Measurements from ENCODE around the gene NR6A1. TPM values are rescaled to one million over a fixed set of nuclear protein-coding genes. Genes with fewer than 3 reads are reported as not detected.

NR6A1 gene
- total RNA-seq, 1 donor, result 0.36 TPM

GRCh38 chr9:124559871-124560270, 211.2 kb downstream of the NR6A1 start:
- H3K9me3 ChIP-seq (ENCODE audit: low read depth, low read length), result no peaks in the 10 kb centered on the region
- no peaks in the 10 kb centered on the region for H3K36me3 ChIP-seq (ENCODE audit: insufficient read depth, low read length)
- no peak overlapping the region for H3K4me3 ChIP-seq (ENCODE audit: insufficient read depth, low read length)
- no peak for TF ChIP-seq CTCF (IDR thresholded peaks at IDR 0.05; ENCODE audit: extremely low read depth, low read depth, low read length)
- no peak for DNase-seq (ENCODE audit: insufficient read length, low spot score, missing footprints)
- no peak overlapping the region for H2AFZ ChIP-seq (ENCODE audit: low read length)
- no peaks in the 10 kb centered on the region for H3K79me2 ChIP-seq (ENCODE audit: insufficient read depth, low read length)
- H3K4me2 ChIP-seq (ENCODE audit: insufficient read depth, low read length), result no peak overlapping the region
- peaks cover 4% of the 10 kb centered on the region for H3K4me1 ChIP-seq (ENCODE audit: insufficient read depth, low read length)
- H3K27me3 ChIP-seq (ENCODE audit: insufficient read depth, low read length), result peaks cover 12% of the 10 kb centered on the region
- no peak overlapping the region for H3K27ac ChIP-seq (ENCODE audit: low read depth, low read length)
- H4K20me1 ChIP-seq (ENCODE audit: insufficient read depth, low read length), result no peaks in the 10 kb centered on the region

- H3K4me2 ChIP-seq (ENCODE audit: insufficient read depth, low read length), result no peak overlapping the region
- no peaks in the 10 kb centered on the region for H3K79me2 ChIP-seq (ENCODE audit: insufficient read depth, low read length)
- no peak overlapping the region for H2AFZ ChIP-seq (ENCODE audit: low read length)
- no peaks in the 10 kb centered on the region for H3K9me3 ChIP-seq (ENCODE audit: low read depth, low read length)
- H3K4me3 ChIP-seq (ENCODE audit: insufficient read depth, low read length), result no peak overlapping the region
- peaks cover 10% of the 10 kb centered on the region for H3K27me3 ChIP-seq (ENCODE audit: insufficient read depth, low read length)
- no peak overlapping the region for H3K27ac ChIP-seq (ENCODE audit: low read depth, low read length)
- H4K20me1 ChIP-seq (ENCODE audit: insufficient read depth, low read length), result no peaks in the 10 kb centered on the region
- no peaks in the 10 kb centered on the region for H3K36me3 ChIP-seq (ENCODE audit: insufficient read depth, low read length)
- no peak for TF ChIP-seq CTCF (IDR thresholded peaks at IDR 0.05; ENCODE audit: extremely low read depth, low read depth, low read length)
- DNase-seq (ENCODE audit: insufficient read length, low spot score, missing footprints), result no peak
- peaks cover 9% of the 10 kb centered on the region for H3K4me1 ChIP-seq (ENCODE audit: insufficient read depth, low read length)
Measured at GRCh38 chr9:124558777-124559470, 212.2 kb downstream of the NR6A1 start.

GRCh38 chr9:124557895-124558294, 213.2 kb downstream of the NR6A1 start:
- Histone ChIP-seq H3K4me2 (ENCODE audit: insufficient read depth, low read length) (no peak overlapping the region), H3K27me3 (ENCODE audit: insufficient read depth, low read length) (peaks cover under 1% of the 10 kb centered on the region), H2AFZ (ENCODE audit: low read length) (no peak overlapping the region), H3K79me2 (ENCODE audit: insufficient read depth, low read length) (no peaks in the 10 kb centered on the region), H3K27ac (ENCODE audit: low read depth, low read length) (no peak overlapping the region), H3K4me3 (ENCODE audit: insufficient read depth, low read length) (no peak overlapping the region), H4K20me1 (ENCODE audit: insufficient read depth, low read length) (no peaks in the 10 kb centered on the region), H3K36me3 (ENCODE audit: insufficient read depth, low read length) (no peaks in the 10 kb centered on the region), H3K4me1 (ENCODE audit: insufficient read depth, low read length) (peaks cover 14% of the 10 kb centered on the region), H3K9me3 (ENCODE audit: low read depth, low read length) (no peaks in the 10 kb centered on the region)
- TF ChIP-seq CTCF (IDR thresholded peaks at IDR 0.05; ENCODE audit: extremely low read depth, low read depth, low read length), result no peak
- no peak for DNase-seq (ENCODE audit: insufficient read length, low spot score, missing footprints)

- Histone ChIP-seq H4K20me1 (ENCODE audit: insufficient read depth, low read length) (no peaks in the 10 kb centered on the region), H3K27me3 (ENCODE audit: insufficient read depth, low read length) (no peaks in the 10 kb centered on the region), H3K4me2 (ENCODE audit: insufficient read depth, low read length) (no peak overlapping the region), H3K4me1 (ENCODE audit: insufficient read depth, low read length) (peaks cover 27% of the 10 kb centered on the region), H3K79me2 (ENCODE audit: insufficient read depth, low read length) (no peaks in the 10 kb centered on the region), H3K36me3 (ENCODE audit: insufficient read depth, low read length) (no peaks in the 10 kb centered on the region), H3K9me3 (ENCODE audit: low read depth, low read length) (no peaks in the 10 kb centered on the region), H3K4me3 (ENCODE audit: insufficient read depth, low read length) (no peak overlapping the region), H2AFZ (ENCODE audit: low read length) (no peak overlapping the region), H3K27ac (ENCODE audit: low read depth, low read length) (no peak overlapping the region)
- no peak for DNase-seq (ENCODE audit: insufficient read length, low spot score, missing footprints)
- TF ChIP-seq CTCF (IDR thresholded peaks at IDR 0.05; ENCODE audit: extremely low read depth, low read depth, low read length), result no peak
Measured at GRCh38 chr9:124555043-124555442, 216.1 kb downstream of the NR6A1 start.

Measured in osteoblast (primary cell).